Fibroblast of skin of left biceps (primary cell): ENCODE measurements around the gene MAFG.

Experiments used
- DNase-seq, 2 experiments: peaks; one replicate each; pipeline ENCODE4 v3.0.0-alpha.2; 2013; ENCODE audit warnings: low read depth in 2 of 2

MAFG gene

GRCh38 chr17:81927653-81928543 is at the start of gene MAFG:
MAFG (minus strand) TSS chr17:81927735; CDS start chr17:81923185, 4,550 bp downstream.
- peak; percentile 85 for DNase-seq

DNA sequence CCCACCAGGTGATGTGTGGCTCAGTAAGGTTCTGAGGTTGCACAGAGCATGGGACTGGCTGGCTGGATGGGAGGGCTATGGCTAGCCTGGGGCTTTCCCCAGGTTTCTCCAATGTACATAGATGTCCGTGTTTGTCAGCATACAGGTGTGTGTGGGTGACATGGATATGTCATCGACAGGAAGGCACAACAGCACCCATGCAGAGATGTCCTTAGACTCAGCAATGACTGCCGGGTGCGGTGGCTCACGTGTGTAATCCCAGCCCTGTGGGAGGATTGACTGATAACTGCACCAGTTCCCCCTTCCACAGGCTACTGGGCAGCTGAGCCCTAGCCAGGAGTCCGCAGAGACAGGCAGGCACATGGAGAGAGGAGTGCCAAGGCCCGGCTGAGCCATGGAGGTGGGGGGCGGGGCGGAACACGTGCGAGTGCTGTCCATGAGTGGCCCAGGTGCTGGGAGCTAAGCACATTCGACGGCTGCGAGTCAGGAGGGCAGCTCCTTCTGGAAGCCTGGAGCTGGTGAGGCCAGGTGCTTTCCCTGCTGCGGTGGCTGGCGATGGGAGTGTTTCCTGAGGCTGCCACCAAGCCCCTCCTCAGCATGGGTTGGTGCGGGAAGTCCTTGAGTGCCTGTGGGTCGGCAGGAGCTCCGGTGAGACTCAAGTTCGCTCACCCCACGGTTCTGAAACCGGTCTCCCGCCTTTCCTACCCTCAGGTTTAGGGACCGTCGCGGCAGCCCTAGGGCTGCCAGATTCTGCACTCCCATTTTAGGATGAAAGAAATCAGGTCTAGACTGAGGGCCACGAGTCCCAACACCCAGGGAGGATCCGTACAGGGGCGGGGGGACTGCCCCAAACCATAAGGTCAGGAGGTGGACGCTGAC is 49.0 kb upstream of the MAFG start:
- DNase-seq = no peak

GRCh38 chr17:81973432-81973831 is 45.9 kb upstream of the MAFG start:
- DNase-seq = no peak

DNA sequence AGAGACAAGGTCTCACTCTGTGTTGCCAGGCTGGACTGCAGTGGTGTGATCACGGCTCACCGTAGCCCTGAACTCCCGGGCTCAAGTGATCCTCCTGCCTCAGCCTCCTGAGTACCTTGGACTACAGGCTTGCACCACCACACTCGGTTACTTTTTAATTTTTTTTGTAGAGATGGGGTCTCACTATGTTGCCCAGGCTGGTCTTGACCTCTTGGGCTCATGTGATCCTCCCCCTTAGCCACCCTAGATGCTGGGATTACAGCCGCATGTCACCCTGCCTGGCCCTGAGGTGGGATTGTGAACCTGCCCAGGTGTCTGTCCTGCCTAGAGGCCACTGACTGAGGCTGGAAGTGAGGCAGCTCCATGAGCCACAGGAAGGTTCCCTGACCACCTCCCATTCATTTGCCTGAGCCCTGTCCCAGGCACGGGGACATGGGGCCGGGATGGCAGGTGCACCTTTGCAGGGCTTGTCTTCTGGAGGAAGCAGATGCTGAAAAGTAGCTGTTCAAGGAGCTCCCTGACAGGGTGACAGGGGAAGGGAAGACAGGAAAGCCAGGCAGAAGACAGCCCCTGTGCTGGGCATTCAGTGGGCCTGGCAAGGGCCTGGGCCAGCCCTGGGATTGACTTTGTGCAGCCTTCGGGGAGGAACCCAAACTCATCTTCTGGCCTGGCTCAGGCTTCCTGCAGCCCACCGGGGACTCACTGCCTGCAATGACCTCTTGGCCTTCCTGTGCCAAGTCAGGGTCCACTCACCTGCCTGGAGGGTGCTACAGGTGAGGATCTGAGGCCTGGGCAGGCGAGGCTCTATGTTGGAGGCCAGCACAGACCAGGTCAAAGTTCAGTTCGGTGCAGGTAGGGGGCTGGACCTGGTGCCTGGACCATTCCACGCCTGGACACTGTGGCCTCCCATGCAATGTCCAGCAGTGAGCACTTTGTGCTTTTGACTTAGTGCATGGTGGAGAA is 41.6 kb upstream of the MAFG start:
- no peak for DNase-seq

- DNase-seq = no peak
Measured at GRCh38 chr17:81968396-81968745, 40.8 kb upstream of the MAFG start.

GRCh38 chr17:81967533-81968395 is 40.2 kb upstream of the MAFG start:
- peak; percentile 10 to 19 for DNase-seq

DNA sequence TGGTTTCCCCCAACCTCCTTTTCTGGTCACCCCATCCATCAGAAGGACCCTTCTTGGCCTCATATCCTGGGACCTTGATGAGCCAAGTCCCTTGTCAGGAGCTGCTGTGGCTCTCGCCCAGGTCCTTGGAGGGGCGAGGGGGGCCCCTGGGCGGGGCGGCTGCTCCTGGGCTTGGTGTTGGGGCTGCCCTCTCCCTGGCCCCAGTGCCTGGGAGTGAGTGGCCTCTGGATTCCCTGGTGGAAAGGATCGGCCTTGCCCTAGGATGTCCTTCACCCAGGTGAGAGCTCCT is 39.7 kb upstream of the MAFG start:
- DNase-seq = no peak

GRCh38 chr17:81966343-81967243 is 39.1 kb upstream of the MAFG start:
- DNase-seq = no peak

- DNase-seq = no peak
Measured at GRCh38 chr17:81964081-81964849, 36.7 kb upstream of the MAFG start.

DNA sequence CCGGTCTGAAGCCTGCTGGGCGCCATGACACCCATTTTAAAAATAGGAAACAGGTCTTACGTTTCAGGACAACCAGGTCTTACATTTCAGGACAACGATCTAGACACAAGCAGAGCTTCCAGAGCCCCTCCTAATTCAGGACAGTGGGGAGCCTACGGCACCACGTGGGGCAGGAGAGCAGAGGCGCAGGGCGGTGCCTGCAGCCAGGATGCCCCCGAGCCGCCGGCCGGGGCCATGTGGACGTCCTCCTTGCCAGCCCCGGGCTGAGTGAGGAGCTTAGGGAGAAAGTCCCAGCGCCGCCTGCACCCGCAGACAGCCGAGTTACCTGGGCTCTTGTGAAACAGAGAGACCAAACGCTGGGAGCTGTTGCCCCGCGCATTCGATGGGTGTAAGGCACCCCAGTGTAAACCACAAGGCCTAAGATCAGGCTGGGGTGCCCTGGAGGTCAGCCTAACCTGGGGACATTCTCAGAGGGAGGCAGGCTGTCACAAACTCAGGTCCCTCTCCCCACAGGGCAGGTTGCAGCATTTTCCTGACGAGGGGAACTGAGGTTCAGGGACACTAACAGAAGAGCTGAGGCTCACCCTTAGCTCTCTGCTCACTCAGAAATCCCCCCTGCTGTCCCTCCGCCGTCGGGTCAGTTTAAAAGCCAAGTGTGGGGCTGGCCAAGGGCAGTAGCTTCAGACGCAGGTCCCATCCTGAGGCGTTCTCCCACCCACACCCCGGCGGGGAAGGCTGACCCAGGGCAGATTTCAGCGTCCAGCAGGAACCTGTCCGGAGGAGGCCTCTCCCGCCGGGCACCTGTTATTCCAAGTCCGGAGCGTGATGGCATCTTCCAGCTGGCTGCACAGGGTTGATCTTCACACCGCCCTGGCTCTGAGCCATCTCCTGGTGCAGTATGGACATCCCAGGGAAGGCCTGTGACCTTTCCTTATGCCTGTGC is 35.2 kb upstream of the MAFG start:
- no peak for DNase-seq

GRCh38 chr17:81961521-81962498 is 34.3 kb upstream of the MAFG start:
- no peak for DNase-seq

DNA sequence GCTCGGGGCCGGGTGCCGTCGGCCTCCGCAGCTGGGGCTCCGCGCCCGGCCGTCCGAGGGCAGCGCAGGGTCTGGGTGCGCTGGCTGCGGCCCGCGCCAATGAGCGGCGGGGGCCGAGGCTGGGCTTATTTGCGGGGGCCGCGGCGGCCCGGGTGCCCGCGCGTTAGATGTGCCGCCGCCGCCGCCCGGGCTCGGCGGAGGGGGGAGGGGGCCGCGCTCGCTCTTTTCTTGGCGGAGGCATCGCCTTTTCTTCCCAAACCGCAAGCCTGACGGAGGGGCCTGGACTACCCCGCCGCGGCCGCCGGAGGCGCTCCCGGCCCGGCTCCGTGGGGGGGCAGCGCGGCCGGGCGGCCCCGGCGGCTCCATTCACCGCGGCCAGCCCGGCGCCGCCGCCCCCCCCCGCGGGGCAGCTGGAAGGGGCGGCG is 33.6 kb upstream of the MAFG start, which contains the start of gene NOTUM:
TSS of gene NOTUM (minus strand) at position 101 of the 425 bp plus-strand sequence. CDS start 278 bp downstream, outside the sequence.
- no peak for DNase-seq

- no peak for DNase-seq
Measured at GRCh38 chr17:81960130-81960958, 32.8 kb upstream of the MAFG start.

GRCh38 chr17:81959362-81960129 is 32.0 kb upstream of the MAFG start:
- no peak for DNase-seq
